GM19239 (cell line): ENCODE measurements around the gene GULP1.

ENCODE experiments used
- DNase-seq: peaks from one replicate; pipeline ENCODE4 v3.0.0; 2011; ENCODE audit warnings: low spot score; ENCODE audit not compliant: insufficient read length
- FAIRE-seq: peaks from 2 replicates; lab custom pipeline; 2011; peaks lifted over from hg19 to GRCh38; lab: Jason Lieb, UNC

The GULP1 gene

GRCh38 chr2:188364033-188364630, 72.5 kb downstream of the GULP1 start:
- no peak for DNase-seq
- FAIRE-seq = no peak

- no peak for DNase-seq
- no peak for FAIRE-seq
Observed at GRCh38 chr2:188365058-188365641, 73.5 kb downstream of the GULP1 start.

GRCh38 chr2:188367164-188367563, 75.5 kb downstream of the GULP1 start:
- DNase-seq (no peak), FAIRE-seq (no peak)

- DNase-seq (peak; percentile 9), FAIRE-seq (peak; percentile 14)
Observed at GRCh38 chr2:188369365-188369764, 77.7 kb downstream of the GULP1 start.

- DNase-seq (no peak), FAIRE-seq (no peak)
Observed at GRCh38 chr2:188378371-188378950, 86.8 kb downstream of the GULP1 start.

- FAIRE-seq (no peak), DNase-seq (no peak)
Observed at GRCh38 chr2:188379748-188380147, 88.1 kb downstream of the GULP1 start.

GRCh38 chr2:188380280-188380679, 88.6 kb downstream of the GULP1 start:
- DNase-seq (no peak), FAIRE-seq (no peak)

- no peak for FAIRE-seq
Observed at GRCh38 chr2:188381614-188382013, 89.9 kb downstream of the GULP1 start.

GRCh38 chr2:188382107-188382506, 90.4 kb downstream of the GULP1 start:
- FAIRE-seq = no peak
- no peak for DNase-seq

More at GRCh38 chr2:188381614-188382013, 89.9 kb downstream of the GULP1 start:
- DNase-seq = no peak

GRCh38 chr2:188383158-188383557, 91.5 kb downstream of the GULP1 start:
- DNase-seq (no peak), FAIRE-seq (no peak)

GRCh38 chr2:188385857-188386256, 94.2 kb downstream of the GULP1 start:
- FAIRE-seq = no peak

GRCh38 chr2:188388831-188389230, 97.2 kb downstream of the GULP1 start:
- DNase-seq (no peak), FAIRE-seq (no peak)

More at GRCh38 chr2:188385857-188386256, 94.2 kb downstream of the GULP1 start:
- no peak for DNase-seq

GRCh38 chr2:188391354-188391753, 99.7 kb downstream of the GULP1 start:
- DNase-seq (no peak), FAIRE-seq (no peak)

GRCh38 chr2:188394931-188395472, 103.3 kb downstream of the GULP1 start:
- FAIRE-seq (no peak), DNase-seq (no peak)

GRCh38 chr2:188395903-188396689, 104.4 kb downstream of the GULP1 start:
- DNase-seq = no peak
- no peak for FAIRE-seq

GRCh38 chr2:188399159-188399558, 107.5 kb downstream of the GULP1 start:
- FAIRE-seq (no peak), DNase-seq (no peak)

- DNase-seq (no peak), FAIRE-seq (no peak)
Observed at GRCh38 chr2:188403676-188404075, 112.0 kb downstream of the GULP1 start.

GRCh38 chr2:188404341-188405004, 112.8 kb downstream of the GULP1 start:
- FAIRE-seq (no peak), DNase-seq (no peak)

GRCh38 chr2:188406414-188406813, 114.7 kb downstream of the GULP1 start:
- FAIRE-seq = no peak

More at GRCh38 chr2:188406414-188406813, 114.7 kb downstream of the GULP1 start:
- DNase-seq = no peak
